H9 (cell line): Measurements from ENCODE around the gene ACOT8. TPM values are rescaled to one million over a fixed set of nuclear protein-coding genes. Genes with fewer than 3 reads are reported as not detected.

Experiments used
- DNase-seq: peaks from one replicate; pipeline ENCODE4 v3.0.0-alpha.2; 2017
- H2AFZ ChIP-seq: one replicate; pipeline ENCODE4 v1.6.1; 2013; ENCODE audit warnings: mild to moderate bottlenecking, low read length, control low read depth, moderate library complexity
- H2AK5ac ChIP-seq: 2 replicates; pipeline ENCODE4 v1.6.1; 2013; ENCODE audit warnings: low read length, control low read depth, mixed read lengths; ENCODE audit not compliant: insufficient read length
- H2BK120ac ChIP-seq: one replicate; pipeline ENCODE4 v1.6.1; 2013; ENCODE audit warnings: low read depth, mild to moderate bottlenecking, low read length, control low read depth, inconsistent platforms; ENCODE audit not compliant: poor library complexity, severe bottlenecking
- H2BK12ac ChIP-seq: 2 replicates; pipeline ENCODE4 v1.6.1; 2013; ENCODE audit warnings: low read length, control low read depth, mixed read lengths, low read depth; ENCODE audit not compliant: insufficient read length
- H2BK15ac ChIP-seq: 2 replicates; pipeline ENCODE4 v1.6.1; 2013; ENCODE audit warnings: low read depth, low read length, control low read depth
- H2BK20ac ChIP-seq: one replicate; pipeline ENCODE4 v1.6.1; 2013; ENCODE audit warnings: low read depth, mild to moderate bottlenecking, low read length, control low read depth, inconsistent platforms; ENCODE audit not compliant: poor library complexity, severe bottlenecking
- H2BK5ac ChIP-seq: 2 replicates; pipeline ENCODE4 v1.6.1; 2013; ENCODE audit warnings: low read length, control low read depth, mixed read lengths; ENCODE audit not compliant: insufficient read length
- H3K14ac ChIP-seq: 2 replicates; pipeline ENCODE4 v1.6.1; 2013; ENCODE audit warnings: low read length, control low read depth; ENCODE audit not compliant: insufficient read depth
- H3K18ac ChIP-seq: 2 replicates; pipeline ENCODE4 v1.6.1; 2013; ENCODE audit warnings: low read depth, mild to moderate bottlenecking, mixed read lengths, low read length, control low read depth; ENCODE audit not compliant: insufficient read length
- H3K23ac ChIP-seq: 2 replicates; pipeline ENCODE4 v1.6.1; 2013; ENCODE audit warnings: low read length, control low read depth, mixed read lengths, low read depth; ENCODE audit not compliant: insufficient read length
- H3K23me2 ChIP-seq: 2 replicates; pipeline ENCODE4 v1.6.1; 2013; ENCODE audit warnings: low read depth, mild to moderate bottlenecking, mixed read lengths, low read length, control low read depth; ENCODE audit not compliant: insufficient read length, poor library complexity, severe bottlenecking
- H3K27ac ChIP-seq: 2 replicates; pipeline ENCODE4 v1.5.1; 2013; ENCODE audit warnings: low read length, control low read depth, mixed read lengths, low read depth; ENCODE audit not compliant: insufficient read length
- H3K27me3 ChIP-seq: 2 replicates; pipeline ENCODE4 v1.6.1; 2013; ENCODE audit warnings: low read length, control low read depth, inconsistent platforms; ENCODE audit not compliant: insufficient read depth
- H3K4ac ChIP-seq: 2 replicates; pipeline ENCODE4 v1.6.1; 2013; ENCODE audit warnings: low read depth, mild to moderate bottlenecking, control low read depth, inconsistent platforms, low read length, moderate library complexity
- H3K4me1 ChIP-seq: 2 replicates; pipeline ENCODE4 v1.6.1; 2013; ENCODE audit warnings: low read length, control low read depth, inconsistent platforms; ENCODE audit not compliant: insufficient read depth
- H3K4me2 ChIP-seq: 2 replicates; pipeline ENCODE4 v1.6.1; 2013; ENCODE audit warnings: low read length, control low read depth, mixed read lengths; ENCODE audit not compliant: insufficient read length, insufficient read depth
- H3K56ac ChIP-seq: 2 replicates; pipeline ENCODE4 v1.6.1; 2013; ENCODE audit warnings: low read depth, mild to moderate bottlenecking, mixed read lengths, low read length, control low read depth; ENCODE audit not compliant: insufficient read length
- H3K79me1 ChIP-seq: 2 replicates; pipeline ENCODE4 v1.6.1; 2013; ENCODE audit warnings: low read depth, mild to moderate bottlenecking, moderate library complexity, low read length, control low read depth, inconsistent platforms; ENCODE audit not compliant: insufficient read depth, poor library complexity, severe bottlenecking
- H3K79me2 ChIP-seq: 2 replicates; pipeline ENCODE4 v1.6.1; 2013; ENCODE audit warnings: low read length, control low read depth, inconsistent platforms; ENCODE audit not compliant: insufficient read depth
- H3K9ac ChIP-seq: 2 replicates; pipeline ENCODE4 v1.6.1; 2013; ENCODE audit warnings: low read length, control low read depth, mixed read lengths; ENCODE audit not compliant: insufficient read length; ENCODE audit errors: extremely low read depth
- H3K9me3 ChIP-seq: one replicate; pipeline ENCODE4 v1.6.1; 2013; ENCODE audit warnings: low read depth, low read length, inconsistent platforms; ENCODE audit not compliant: control insufficient read depth
- H3T11ph ChIP-seq: one replicate; pipeline ENCODE4 v1.6.1; 2013; ENCODE audit warnings: mild to moderate bottlenecking, low read length, control low read depth, inconsistent platforms
- H4K20me1 ChIP-seq: one replicate; pipeline ENCODE4 v1.6.1; 2013; ENCODE audit not compliant: control insufficient read depth, insufficient read length, insufficient read depth
- H4K5ac ChIP-seq: 2 replicates; pipeline ENCODE4 v1.6.1; 2013; ENCODE audit warnings: low read depth, mild to moderate bottlenecking, mixed read lengths, low read length, control low read depth; ENCODE audit not compliant: insufficient read length
- H4K8ac ChIP-seq: replicated peaks from 2 replicates; pipeline ENCODE4 v1.6.1; 2013; ENCODE audit warnings: low read length, control low read depth, mixed read lengths, low read depth; ENCODE audit not compliant: insufficient read length
- H4K91ac ChIP-seq: 2 replicates; pipeline ENCODE4 v1.6.1; 2013; ENCODE audit warnings: low read depth, mild to moderate bottlenecking, moderate library complexity, mixed read lengths, low read length, control low read depth; ENCODE audit not compliant: insufficient read length
- H3K27ac Mint-ChIP-seq, 3 experiments: 2 replicates in 2 of 3; 3 replicates in 1 of 3; pipeline ENCODE4 v1.8.0; 2020 to 2021; ENCODE audit warnings: mixed read lengths in 3 of 3, mild to moderate bottlenecking in 1 of 3, moderate library complexity in 1 of 3
- H3K27me3 Mint-ChIP-seq: 2 replicates; pipeline ENCODE4 v1.8.0; 2021; ENCODE audit warnings: low read depth, mild to moderate bottlenecking, moderate library complexity, mixed read lengths
- H3K36me3 Mint-ChIP-seq, 3 experiments: 2 replicates in 2 of 3; 3 replicates in 1 of 3; pipeline ENCODE4 v1.8.0; 2020 to 2021; ENCODE audit warnings: low read depth in 3 of 3, mixed read lengths in 3 of 3; ENCODE audit not compliant: insufficient read depth in 1 of 3
- H3K4me1 Mint-ChIP-seq, 2 experiments: 2 replicates each; pipeline ENCODE4 v1.8.0; 2020; ENCODE audit warnings: mixed read lengths in 2 of 2
- H3K4me3 Mint-ChIP-seq, 2 experiments: 2 replicates in 1 of 2; 3 replicates in 1 of 2; pipeline ENCODE4 v1.8.0; 2020 to 2021; ENCODE audit warnings: mild to moderate bottlenecking in 2 of 2, mixed read lengths in 2 of 2, moderate library complexity in 1 of 2
- H3K9me3 Mint-ChIP-seq, 2 experiments: 2 replicates in 1 of 2; 3 replicates in 1 of 2; pipeline ENCODE4 v1.8.0; 2020; ENCODE audit warnings: mild to moderate bottlenecking in 2 of 2, mixed read lengths in 2 of 2, moderate library complexity in 1 of 2
- CTCF ChIP-seq: fragments of 200-600 bp; sonication (generic); conservative IDR thresholded peaks from 3 replicates; pipeline ENCODE4 v1.8.0; 2021; ENCODE audit warnings: antibody characterized with exemption, mild to moderate bottlenecking
- WGBS: extraction: QIAGEN DNeasy Blood & Tissue Kit; methylation state at CpG from one replicate; pipeline ENCODE4 v1.1.7; 2013; ENCODE audit warnings: missing lambda C conversion rate, low lambda C conversion rate, mixed read lengths; ENCODE audit not compliant: insufficient read length; ENCODE audit errors: extremely low coverage; 5-methylcytosine and 5-hydroxymethylcytosine counted together
- total RNA-seq: library from RNA; stranded (reverse); gene quantifications from 2 replicates; pipeline ENCODE4 v1.2.1, GENCODE V29; 2021

ACOT8 gene
- total RNA-seq, 1 experiment from 2014 or later: 26.7 TPM

- Mint-ChIP-seq H3K27ac (peak overlapping the region in 1 of 3 experiments; percentile 50; a peak in 1 of 7 replicates), H3K4me1 (peaks cover 7 to 9% of the 10 kb centered on the region in 2 experiments), H3K9me3 (no peaks in the 10 kb centered on the region), H3K36me3 (peaks cover 52 to 66% (median 56%) of the 10 kb centered on the region in 3 experiments; a peak in 6 of 7 replicates), H3K27me3 (no peaks in the 10 kb centered on the region), H3K4me3 (no peak overlapping the region; a peak in 1 of 5 replicates)
- no peak overlapping the region for H2BK5ac ChIP-seq
- no peak overlapping the region for H2AK5ac ChIP-seq
- H4K5ac ChIP-seq: no peak overlapping the region
- H4K20me1 ChIP-seq: no peaks in the 10 kb centered on the region
- H3K4me1 ChIP-seq: no peaks in the 10 kb centered on the region
- H3K79me1 ChIP-seq: no peaks in the 10 kb centered on the region
- H2BK12ac ChIP-seq: no peak overlapping the region
- no peaks in the 10 kb centered on the region for H3K9me3 ChIP-seq
- H3K23ac ChIP-seq: no peak overlapping the region
- H3K56ac ChIP-seq: no peak overlapping the region
- no peak for TF ChIP-seq CTCF
- no peak overlapping the region for H2BK20ac ChIP-seq
- no peak overlapping the region for H3T11ph ChIP-seq
- H3K9ac ChIP-seq: no peak overlapping the region
- no peak for DNase-seq
- WGBS: no CpG with 5 or more reads among the region's 16 CpGs
- no peak overlapping the region for H3K18ac ChIP-seq
- H4K91ac ChIP-seq: no peak overlapping the region
- no peak overlapping the region for H3K27ac ChIP-seq
- H3K4me2 ChIP-seq: no peak overlapping the region
- H4K8ac ChIP-seq: no peak overlapping the region
- H2AFZ ChIP-seq: no peak overlapping the region
- no peaks in the 10 kb centered on the region for H3K79me2 ChIP-seq
- no peaks in the 10 kb centered on the region for H3K23me2 ChIP-seq
- H2BK120ac ChIP-seq: no peak overlapping the region
- H3K4ac ChIP-seq: no peak overlapping the region
- H3K14ac ChIP-seq: no peak overlapping the region
- no peaks in the 10 kb centered on the region for H3K27me3 ChIP-seq
- H2BK15ac ChIP-seq: no peak overlapping the region
These were observed 47.7 kb upstream of the ACOT8 start for GRCh38 chr20:45904583-45905504.
